HEK293T (cell line): ENCODE measurements around the gene AXIN2.

Experiments used
- CTCF ChIA-PET: fragments of 350-600 bp; formaldehyde crosslinking; extraction: SDS; loops from one replicate; lab custom pipeline; 2021; ENCODE audit warnings: antibody characterized with exemption, inconsistent platforms; lab: Yijun Ruan, JAX
- POLR2A ChIA-PET: fragments of 350-600 bp; formaldehyde crosslinking; extraction: SDS; loops from one replicate; lab custom pipeline; 2020; ENCODE audit warnings: antibody characterized with exemption, inconsistent platforms; lab: Yijun Ruan, JAX
- DNase-seq: peaks from one replicate; pipeline ENCODE4 v3.0.0; 2012; ENCODE audit warnings: mixed read lengths; ENCODE audit errors: extremely low spot score
- ARNT ChIP-seq: fragments of 450-650 bp; IDR thresholded peaks from 2 replicates; pipeline ENCODE4 v1.6.1; 2017; ENCODE audit warnings: mild to moderate bottlenecking
- BHLHE40 ChIP-seq: fragments of 450-650 bp; IDR thresholded peaks from 2 replicates; pipeline ENCODE4 v1.6.1; 2016; ENCODE audit warnings: mild to moderate bottlenecking, moderate library complexity, borderline replicate concordance
- CTBP1 ChIP-seq: fragments of 450-650 bp; IDR thresholded peaks from 2 replicates; pipeline ENCODE4 v1.6.1; 2016; ENCODE audit warnings: borderline replicate concordance
- ELF4 ChIP-seq: fragments of 450-650 bp; IDR thresholded peaks from 2 replicates; pipeline ENCODE4 v1.6.1; 2017; ENCODE audit warnings: antibody characterized with exemption
- FOXA1 ChIP-seq: fragments of 450-650 bp; IDR thresholded peaks from 2 replicates; pipeline ENCODE4 v1.6.1; 2016; ENCODE audit warnings: mild to moderate bottlenecking
- FOXK2 ChIP-seq: fragments of 450-650 bp; IDR thresholded peaks from 2 replicates; pipeline ENCODE4 v1.6.1; 2016; ENCODE audit warnings: mild to moderate bottlenecking
- FOXM1 ChIP-seq: fragments of 450-650 bp; IDR thresholded peaks from 2 replicates; pipeline ENCODE4 v1.6.1; 2017; ENCODE audit warnings: mild to moderate bottlenecking, borderline replicate concordance
- HDGF ChIP-seq: fragments of 450-650 bp; IDR thresholded peaks from 2 replicates; pipeline ENCODE4 v1.6.1; 2017; ENCODE audit warnings: antibody characterized with exemption, borderline replicate concordance
- L3MBTL2 ChIP-seq: fragments of 450-650 bp; conservative IDR thresholded peaks from 2 replicates; pipeline ENCODE4 v1.6.1; 2016; ENCODE audit warnings: mild to moderate bottlenecking
- LEF1 ChIP-seq: fragments of 450-650 bp; IDR thresholded peaks from 2 replicates; pipeline ENCODE4 v1.6.1; 2017; ENCODE audit warnings: mild to moderate bottlenecking, borderline replicate concordance
- NFRKB ChIP-seq: fragments of 450-650 bp; IDR thresholded peaks from 2 replicates; pipeline ENCODE4 v1.6.1; 2016; ENCODE audit warnings: mild to moderate bottlenecking, moderate library complexity
- SP1 ChIP-seq: fragments of 450-650 bp; IDR thresholded peaks from 2 replicates; pipeline ENCODE4 v1.6.1; 2017
- SUZ12 ChIP-seq: fragments of 450-650 bp; IDR thresholded peaks from 2 replicates; pipeline ENCODE4 v1.6.1; 2016; ENCODE audit warnings: mild to moderate bottlenecking
- TARDBP ChIP-seq: fragments of 450-650 bp; IDR thresholded peaks from 2 replicates; pipeline ENCODE4 v1.6.1; 2016
- ZNF384 ChIP-seq: fragments of 450-650 bp; IDR thresholded peaks from 2 replicates; pipeline ENCODE4 v1.6.1; 2016
- TF ChIP-seq, protein P1 (sequence below): fragments of 450-650 bp; IDR thresholded peaks from 2 replicates; pipeline ENCODE4 v1.6.1; 2016

The AXIN2 gene

DNA sequence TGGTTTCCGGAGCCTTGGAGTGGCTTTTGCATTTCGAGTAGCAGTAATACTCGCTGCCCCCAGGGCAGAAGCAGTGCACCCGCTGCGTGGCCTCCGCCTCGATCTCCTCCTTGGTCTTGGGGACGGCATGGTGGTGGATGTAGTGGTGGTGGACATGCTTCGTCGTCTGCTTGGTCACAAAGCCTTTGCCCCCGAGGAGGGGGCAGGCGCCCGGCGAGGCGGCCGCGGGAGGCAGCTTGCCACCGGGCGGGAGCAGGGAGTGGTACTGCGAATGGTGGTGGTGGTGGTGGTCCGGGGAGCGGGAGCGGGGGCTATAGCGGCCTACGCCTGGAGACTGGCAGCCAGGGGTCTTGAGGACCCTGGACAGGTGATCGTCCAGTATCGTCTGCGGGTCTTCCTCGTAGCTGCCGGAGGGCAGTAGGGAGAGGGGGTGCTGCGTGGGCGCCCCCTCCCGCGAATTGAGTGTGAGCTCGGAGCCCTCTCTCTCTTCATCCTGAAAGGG is 24.1 kb downstream of the AXIN2 start:
- TF ChIP-seq BHLHE40 (no peak), SUZ12 (no peak), ELF4 (no peak), ZNF384 (no peak), CTBP1 (no peak), SP1 (no peak), FOXM1 (no peak), LEF1 (no peak), FOXK2 (no peak), TARDBP (no peak)
- no peak for DNase-seq
- ChIA-PET POLR2A (no interaction called here), CTCF (no interaction called here)

GRCh38 chr17:65536573-65537342 is 24.7 kb downstream of the AXIN2 start:
- no peak for DNase-seq
- ChIA-PET CTCF (no interaction called here), POLR2A (no interaction called here)
- TF ChIP-seq FOXA1 (no peak), TARDBP (no peak), L3MBTL2 (no peak), CTBP1 (no peak), ELF4 (no peak), ZNF384 (no peak), FOXK2 (no peak), BHLHE40 (no peak), FOXM1 (no peak), LEF1 (no peak), ARNT (no peak), SUZ12 (no peak), NFRKB (no peak), SP1 (no peak), HDGF (no peak)
- TF ChIP-seq, protein P1, sequence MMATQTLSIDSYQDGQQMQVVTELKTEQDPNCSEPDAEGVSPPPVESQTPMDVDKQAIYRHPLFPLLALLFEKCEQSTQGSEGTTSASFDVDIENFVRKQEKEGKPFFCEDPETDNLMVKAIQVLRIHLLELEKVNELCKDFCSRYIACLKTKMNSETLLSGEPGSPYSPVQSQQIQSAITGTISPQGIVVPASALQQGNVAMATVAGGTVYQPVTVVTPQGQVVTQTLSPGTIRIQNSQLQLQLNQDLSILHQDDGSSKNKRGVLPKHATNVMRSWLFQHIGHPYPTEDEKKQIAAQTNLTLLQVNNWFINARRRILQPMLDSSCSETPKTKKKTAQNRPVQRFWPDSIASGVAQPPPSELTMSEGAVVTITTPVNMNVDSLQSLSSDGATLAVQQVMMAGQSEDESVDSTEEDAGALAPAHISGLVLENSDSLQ, result no peak

GRCh38 chr17:65535777-65536572 is 25.5 kb downstream of the AXIN2 start:
- ChIA-PET CTCF (no interaction called here), POLR2A (no interaction called here)
- TF ChIP-seq HDGF, result no peak
- no peak for TF ChIP-seq NFRKB
- no peak for TF ChIP-seq FOXA1
- TF ChIP-seq ELF4, result no peak
- no peak for TF ChIP-seq FOXK2
- TF ChIP-seq LEF1, result no peak
- no peak for DNase-seq

DNA sequence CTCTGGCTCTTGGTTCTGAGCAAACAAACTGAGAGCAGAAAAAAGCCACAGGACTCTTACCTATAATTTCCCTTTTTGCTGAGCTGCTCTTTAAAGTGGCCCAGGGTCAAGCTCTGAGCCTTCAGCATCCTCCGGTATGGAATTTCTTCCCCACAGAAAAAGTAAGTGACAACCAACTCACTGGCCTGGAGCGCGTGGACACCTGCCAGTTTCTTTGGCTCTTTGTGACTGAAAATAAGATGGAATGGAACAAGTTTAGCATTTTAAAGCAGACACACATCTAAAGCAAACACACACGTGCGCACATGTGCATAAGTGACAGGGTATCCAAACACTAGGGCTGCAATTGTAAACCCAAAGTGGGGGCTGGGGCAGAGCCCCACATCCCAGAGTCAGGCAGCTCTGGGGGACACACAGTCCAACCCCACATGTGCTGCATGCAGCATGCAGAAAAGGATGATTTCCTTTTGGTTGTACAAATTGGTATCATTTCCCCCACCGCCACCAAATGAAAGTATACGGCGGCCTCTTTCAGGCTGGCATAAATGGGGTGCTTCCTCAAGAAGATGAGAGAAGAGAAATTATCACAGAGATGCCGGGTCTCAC is 27.5 kb downstream of the AXIN2 start:
- DNase-seq, result no peak
- CTCF ChIA-PET, result no interaction called here
- TF ChIP-seq FOXA1 (no peak), CTBP1 (no peak), L3MBTL2 (no peak), SUZ12 (no peak), FOXK2 (no peak), NFRKB (no peak), BHLHE40 (no peak), ELF4 (no peak), SP1 (no peak), HDGF (no peak), ZNF384 (no peak), FOXM1 (no peak), TARDBP (no peak)
- POLR2A ChIA-PET, result no interaction called here

- DNase-seq, result no peak
- ChIA-PET POLR2A (no interaction called here), CTCF (no interaction called here)
- TF ChIP-seq FOXA1 (no peak), CTBP1 (no peak)
These were observed 28.2 kb downstream of the AXIN2 start for GRCh38 chr17:65533056-65533745.

DNA sequence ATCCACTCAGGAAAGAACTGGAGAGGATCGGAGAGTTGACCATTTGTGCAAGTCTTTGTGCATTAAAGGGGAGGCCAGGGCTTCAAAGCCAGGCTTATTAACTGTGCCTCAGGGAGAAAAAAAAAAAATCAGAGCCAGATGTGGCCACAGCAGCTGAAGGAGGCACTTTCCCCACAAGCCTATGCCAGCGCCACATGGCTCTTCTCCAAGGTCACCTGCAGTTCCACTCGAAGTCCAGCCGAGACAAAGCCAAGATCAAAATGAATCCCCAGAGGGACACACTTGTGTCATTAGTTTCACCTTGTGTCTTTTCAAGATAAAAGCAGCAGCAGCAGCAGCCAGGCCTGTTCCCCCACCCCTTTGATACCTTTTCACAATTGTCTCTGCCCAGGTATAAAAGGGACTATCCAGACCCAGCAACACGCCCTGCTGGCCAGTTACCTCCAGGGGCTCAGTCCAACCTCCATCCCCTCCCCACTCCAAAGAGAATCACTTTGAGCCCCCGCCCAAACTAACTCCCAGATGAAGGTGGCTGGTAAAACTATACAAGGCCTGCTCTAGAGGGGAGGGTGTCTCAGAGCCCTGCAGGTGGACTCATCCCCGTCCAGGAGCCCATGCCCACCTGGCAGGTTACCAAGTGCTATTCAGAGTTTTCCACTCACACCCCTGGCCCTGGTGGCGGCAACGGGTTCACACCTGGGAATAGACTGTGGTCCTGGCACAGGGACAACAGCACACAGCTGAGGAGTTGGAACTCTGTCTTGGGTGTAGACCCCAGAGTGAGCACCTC is 29.2 kb downstream of the AXIN2 start:
- TF ChIP-seq TARDBP (no peak), SP1 (no peak), LEF1 (no peak), CTBP1 (no peak), ARNT (no peak), L3MBTL2 (no peak), FOXA1 (no peak), FOXM1 (no peak), SUZ12 (no peak), NFRKB (no peak), HDGF (no peak), BHLHE40 (no peak), FOXK2 (no peak), ELF4 (no peak)
- TF ChIP-seq, protein P1, result no peak
- no peak for DNase-seq
- ChIA-PET POLR2A (no interaction called here), CTCF (no interaction called here)
